NCI-H82 (cell line): ENCODE results near the gene CMTM5.

Source experiments
- DNase-seq: peaks from one replicate; lab custom pipeline; 2025; lab: John Stamatoyannopoulos, UW

Gene CMTM5

DNA sequence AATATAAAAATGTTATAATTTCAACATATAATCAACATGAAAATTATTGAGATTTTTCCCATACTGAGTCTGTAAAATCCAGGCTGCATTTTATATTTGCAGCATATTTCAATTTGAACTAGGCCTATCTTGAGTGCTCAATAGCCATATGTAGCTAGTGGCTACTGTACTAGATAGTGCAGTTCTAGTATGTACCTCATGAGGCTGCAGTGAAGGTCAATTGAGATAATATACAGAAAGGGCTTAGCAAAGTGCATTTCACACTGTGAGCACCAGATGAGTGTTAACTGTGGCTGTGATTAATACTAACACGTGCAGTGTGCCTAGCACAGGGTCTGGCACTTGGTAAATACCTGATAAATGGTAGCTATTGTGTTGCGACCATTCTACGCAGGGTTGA lies 18.8 kb upstream of the CMTM5 start:
- peak; percentile 85 for DNase-seq

DNA sequence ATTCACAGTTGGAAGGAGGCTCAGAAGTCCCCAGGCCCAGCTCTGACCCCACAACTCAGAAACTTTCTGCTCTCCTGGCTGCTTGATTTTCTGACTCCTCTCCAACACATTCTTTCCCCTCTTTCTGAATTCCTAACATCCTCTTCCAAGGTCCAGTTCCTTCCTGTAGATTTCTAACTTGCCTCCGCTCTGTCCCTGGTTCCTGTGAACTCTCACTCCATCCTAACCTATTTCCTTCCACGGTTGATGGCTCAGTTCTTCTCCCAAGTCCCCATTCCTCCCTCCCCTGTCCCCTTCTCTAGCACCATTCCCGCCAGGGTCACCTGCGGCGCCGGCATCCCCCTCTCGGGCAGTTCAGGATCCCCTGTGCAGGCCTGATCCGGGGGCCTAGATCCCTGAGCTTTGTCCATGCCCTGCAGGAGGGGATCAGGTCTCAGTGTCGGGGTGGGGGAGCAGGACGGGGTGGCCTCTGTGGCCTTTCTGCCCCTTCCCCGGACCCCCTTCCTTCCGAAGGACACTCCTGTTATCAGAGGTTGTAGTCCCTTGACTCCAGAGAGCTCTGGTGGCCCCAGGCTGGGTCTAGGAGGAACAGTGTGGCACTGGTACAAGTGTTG lies 18.2 kb upstream of the CMTM5 start:
- DNase-seq = no peak

- DNase-seq = no peak
These were observed 17.6 kb upstream of the CMTM5 start for GRCh38 chr14:23359167-23359626.

- no peak for DNase-seq
These were observed 17.0 kb upstream of the CMTM5 start for GRCh38 chr14:23359722-23360447.

DNA sequence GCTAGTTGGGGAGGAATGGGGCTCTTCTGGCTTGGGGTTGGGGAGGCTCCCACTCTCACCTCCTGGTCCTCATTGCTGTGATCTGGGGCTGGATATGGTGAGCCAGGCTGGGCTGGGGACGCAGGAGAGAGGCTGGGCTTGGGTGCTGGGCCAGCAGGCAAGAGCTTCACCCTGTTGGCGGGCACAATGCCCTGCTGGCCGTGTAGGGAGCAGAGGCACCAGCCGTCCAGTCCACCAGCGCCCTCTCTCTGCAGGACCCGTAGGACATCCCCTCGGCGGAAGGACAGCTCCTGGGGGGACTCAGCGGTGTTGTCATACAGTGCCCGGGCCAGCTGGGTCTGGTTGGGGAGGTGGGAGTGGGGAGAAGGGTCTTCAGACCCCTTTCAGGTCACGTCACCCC lies 16.4 kb upstream of the CMTM5 start:
- DNase-seq = no peak

DNA sequence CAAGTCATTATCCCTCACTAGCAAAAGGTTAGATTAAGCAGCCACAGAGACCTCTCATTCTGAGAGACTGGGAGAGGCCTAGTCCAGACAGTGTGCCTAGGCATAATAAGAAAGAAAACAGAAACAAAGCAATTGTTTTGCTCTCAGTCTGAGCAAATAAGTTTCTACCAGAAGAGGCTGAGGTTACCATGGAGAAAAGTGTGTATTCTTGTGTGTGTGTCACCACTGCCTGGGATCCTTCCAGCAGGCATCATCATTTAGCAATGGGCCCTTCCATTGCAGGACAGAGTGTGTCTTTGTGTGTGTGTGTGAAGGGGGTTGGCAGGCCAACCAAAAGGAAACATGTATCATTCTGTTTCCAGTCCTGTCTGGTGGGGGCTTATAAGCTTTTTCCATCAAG lies 15.5 kb upstream of the CMTM5 start:
- DNase-seq = no peak

DNA sequence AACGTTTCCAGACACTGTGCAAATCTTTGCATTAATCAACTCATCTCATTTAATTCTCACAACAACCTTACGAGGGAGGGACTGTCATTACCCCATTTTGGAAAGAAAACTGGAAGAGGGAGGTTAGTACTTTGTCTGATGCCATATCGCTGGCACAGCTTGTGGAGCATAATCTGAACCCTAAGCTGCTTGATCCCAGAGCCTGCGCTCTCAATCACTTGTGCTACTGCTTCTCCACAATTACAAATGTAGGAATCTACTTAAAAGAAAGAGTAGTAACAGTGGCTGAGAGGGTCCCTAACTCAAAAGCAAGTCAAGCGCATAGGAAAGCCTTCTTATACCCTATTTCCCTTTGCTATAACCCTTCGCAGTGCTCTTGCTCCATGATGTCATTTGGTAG lies 15.1 kb upstream of the CMTM5 start:
- DNase-seq = peak; percentile 85

- peak; percentile 84 for DNase-seq
These were observed 14.6 kb upstream of the CMTM5 start for GRCh38 chr14:23362200-23362599.

GRCh38 chr14:23364164-23365035 lies 12.4 kb upstream of the CMTM5 start:
- DNase-seq = peak; percentile 92

DNA sequence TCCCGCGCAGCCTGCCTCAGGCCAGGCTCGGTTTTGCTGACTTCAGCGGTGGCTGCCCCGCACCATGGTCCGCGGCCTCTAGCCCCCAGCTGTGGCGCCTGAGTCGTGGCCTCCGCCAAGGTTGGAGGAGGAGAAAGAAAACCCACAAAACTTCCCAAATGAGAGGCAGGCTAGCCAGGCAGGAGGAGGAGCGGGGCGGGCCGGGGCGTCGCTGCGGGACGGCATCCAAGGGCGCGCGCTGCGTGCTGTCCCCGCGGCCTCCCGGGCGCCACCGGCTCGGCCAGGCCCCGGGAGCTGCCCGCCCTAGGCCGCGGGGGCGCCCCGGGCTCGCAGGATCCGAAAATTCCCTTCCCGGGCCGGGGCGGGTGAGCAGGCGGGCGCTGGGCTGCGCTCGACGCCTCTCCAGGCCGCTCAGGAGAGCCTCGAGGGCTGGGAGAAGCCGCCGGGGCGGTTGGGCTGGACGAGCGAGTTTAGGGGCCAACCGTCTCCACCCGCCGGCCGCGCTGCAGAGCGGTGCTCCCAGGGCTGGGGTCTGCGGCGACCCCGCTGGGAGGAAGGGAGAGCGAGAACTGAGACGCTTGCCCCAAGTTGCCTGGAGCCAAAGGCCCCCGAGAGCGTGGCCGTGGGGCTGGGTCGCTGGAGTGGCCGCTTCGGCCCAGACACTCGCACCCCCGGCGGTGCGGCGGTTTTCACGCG lies 11.7 kb upstream of the CMTM5 start, which contains the start of gene EFS:
Gene EFS (minus strand): TSS at position 137 of the 696 bp plus-strand sequence. CDS start 147 bp downstream, outside the sequence.
- peak; percentile 84 for DNase-seq

- peak; percentile 100 for DNase-seq
These were observed 11.0 kb upstream of the CMTM5 start for GRCh38 chr14:23365732-23366425.

- DNase-seq = peak; percentile 100
These were observed 10.4 kb upstream of the CMTM5 start for GRCh38 chr14:23366426-23366921.

- DNase-seq = no peak
These were observed 6.6 kb upstream of the CMTM5 start for GRCh38 chr14:23370221-23370620.

GRCh38 chr14:23371865-23372264 lies 5.0 kb upstream of the CMTM5 start:
- no peak for DNase-seq

DNA sequence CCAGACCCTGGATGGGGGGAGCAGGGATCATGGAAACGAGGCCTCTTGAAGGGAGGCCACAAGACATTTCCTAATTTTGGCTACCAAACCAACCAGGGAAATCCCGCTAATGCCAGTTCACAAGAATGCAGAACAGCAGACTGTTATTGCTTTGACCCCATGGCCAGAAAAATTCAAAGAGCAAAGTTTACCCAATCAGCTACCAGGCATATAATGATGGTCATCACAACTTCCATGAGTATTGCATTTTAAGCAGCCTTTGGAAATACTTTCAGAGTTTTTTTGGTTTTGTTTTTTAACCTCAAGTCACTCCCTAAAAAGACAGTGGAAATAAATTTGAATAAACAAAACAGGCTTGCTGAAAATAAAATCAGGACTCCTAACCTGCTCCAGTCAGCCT lies 4.3 kb upstream of the CMTM5 start, which contains the start of gene IL25:
Gene IL25 (plus strand): TSS at position 301 of the 400 bp plus-strand sequence.
- DNase-seq = no peak

GRCh38 chr14:23373041-23373440 lies 3.8 kb upstream of the CMTM5 start:
- DNase-seq = no peak

DNA sequence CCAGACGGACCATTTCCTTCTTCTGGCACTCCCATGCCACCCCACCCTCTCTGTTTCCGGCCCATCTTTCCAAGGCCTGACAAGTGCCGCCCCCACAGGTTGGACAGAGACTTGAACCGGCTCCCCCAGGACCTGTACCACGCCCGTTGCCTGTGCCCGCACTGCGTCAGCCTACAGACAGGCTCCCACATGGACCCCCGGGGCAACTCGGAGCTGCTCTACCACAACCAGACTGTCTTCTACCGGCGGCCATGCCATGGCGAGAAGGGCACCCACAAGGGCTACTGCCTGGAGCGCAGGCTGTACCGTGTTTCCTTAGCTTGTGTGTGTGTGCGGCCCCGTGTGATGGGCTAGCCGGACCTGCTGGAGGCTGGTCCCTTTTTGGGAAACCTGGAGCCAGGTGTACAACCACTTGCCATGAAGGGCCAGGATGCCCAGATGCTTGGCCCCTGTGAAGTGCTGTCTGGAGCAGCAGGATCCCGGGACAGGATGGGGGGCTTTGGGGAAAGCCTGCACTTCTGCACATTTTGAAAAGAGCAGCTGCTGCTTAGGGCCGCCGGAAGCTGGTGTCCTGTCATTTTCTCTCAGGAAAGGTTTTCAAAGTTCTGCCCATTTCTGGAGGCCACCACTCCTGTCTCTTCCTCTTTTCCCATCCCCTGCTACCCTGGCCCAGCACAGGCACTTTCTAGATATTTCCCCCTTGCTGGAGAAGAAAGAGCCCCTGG lies 1.2 kb upstream of the CMTM5 start:
- no peak for DNase-seq

GRCh38 chr14:23377198-23377550 lies 328 bp downstream of the CMTM5 start:
- no peak for DNase-seq

- DNase-seq = no peak
These were observed 1.0 kb downstream of the CMTM5 start for GRCh38 chr14:23377573-23378563.
